ENCODE results near the gene FHIT.

Gene FHIT

GRCh38 chr3:60065227-60065868 lies 1185.9 kb downstream of the FHIT start:
- DNase-seq: no peak

- DNase-seq: no peak
Measured at GRCh38 chr3:60064210-60065178, 1186.8 kb downstream of the FHIT start.

GRCh38 chr3:60056404-60056803 lies 1194.8 kb downstream of the FHIT start:
- no peak for DNase-seq

- no peak for DNase-seq
Measured at GRCh38 chr3:60055765-60056164, 1195.5 kb downstream of the FHIT start.

GRCh38 chr3:60053526-60054265 lies 1197.6 kb downstream of the FHIT start:
- DNase-seq: peak; percentile 33 to 77

GRCh38 chr3:60048447-60048848 lies 1202.8 kb downstream of the FHIT start:
- DNase-seq: peak; percentile 22 to 24

GRCh38 chr3:60047426-60048200 lies 1203.6 kb downstream of the FHIT start:
- no peak for DNase-seq

GRCh38 chr3:60046210-60046609 lies 1205.0 kb downstream of the FHIT start:
- no peak for DNase-seq

- DNase-seq: no peak
Measured at GRCh38 chr3:60045686-60046085, 1205.6 kb downstream of the FHIT start.

- DNase-seq: no peak
Measured at GRCh38 chr3:60036803-60037202, 1214.4 kb downstream of the FHIT start.

GRCh38 chr3:60033901-60034453 lies 1217.3 kb downstream of the FHIT start:
- no peak for DNase-seq

- DNase-seq: no peak
Measured at GRCh38 chr3:60030982-60031381, 1220.3 kb downstream of the FHIT start.

- DNase-seq: no peak
Measured at GRCh38 chr3:60028233-60028632, 1223.0 kb downstream of the FHIT start.

- DNase-seq: no peak
Measured at GRCh38 chr3:60027335-60027734, 1223.9 kb downstream of the FHIT start.

GRCh38 chr3:60025096-60026050 lies 1225.9 kb downstream of the FHIT start:
- DNase-seq: no peak

GRCh38 chr3:60024400-60024799 lies 1226.9 kb downstream of the FHIT start:
- no peak for DNase-seq

- DNase-seq: no peak
Measured at GRCh38 chr3:60023189-60023588, 1228.1 kb downstream of the FHIT start.

GRCh38 chr3:60017631-60018030 lies 1233.6 kb downstream of the FHIT start:
- peak; percentile 19 to 53 for DNase-seq

- DNase-seq: no peak
Measured at GRCh38 chr3:60015032-60015705, 1236.1 kb downstream of the FHIT start.

GRCh38 chr3:60013241-60013640 lies 1238.0 kb downstream of the FHIT start:
- no peak for DNase-seq

Measured in activated CD4-positive, alpha-beta T cell treated with anti-CD3 and anti-CD28 coated beads for 4 hours (primary cell).